ENCODE results near the gene B3GALT6. TPM values are rescaled to one million over a fixed set of nuclear protein-coding genes. Genes with fewer than 3 reads are reported as not detected.
"Not testable (repeated sequence)": the region's sequence is repeated elsewhere in the genome, so short reads cannot be mapped to it uniquely, and the experiment has no call there.

The B3GALT6 gene
- polyA plus RNA-seq (2013, experiment 1 of 2; ENCODE audit: insufficient read length) = 23.1 TPM
- 24.1 TPM for polyA plus RNA-seq (2013, experiment 2 of 2; ENCODE audit: insufficient read length)

DNA sequence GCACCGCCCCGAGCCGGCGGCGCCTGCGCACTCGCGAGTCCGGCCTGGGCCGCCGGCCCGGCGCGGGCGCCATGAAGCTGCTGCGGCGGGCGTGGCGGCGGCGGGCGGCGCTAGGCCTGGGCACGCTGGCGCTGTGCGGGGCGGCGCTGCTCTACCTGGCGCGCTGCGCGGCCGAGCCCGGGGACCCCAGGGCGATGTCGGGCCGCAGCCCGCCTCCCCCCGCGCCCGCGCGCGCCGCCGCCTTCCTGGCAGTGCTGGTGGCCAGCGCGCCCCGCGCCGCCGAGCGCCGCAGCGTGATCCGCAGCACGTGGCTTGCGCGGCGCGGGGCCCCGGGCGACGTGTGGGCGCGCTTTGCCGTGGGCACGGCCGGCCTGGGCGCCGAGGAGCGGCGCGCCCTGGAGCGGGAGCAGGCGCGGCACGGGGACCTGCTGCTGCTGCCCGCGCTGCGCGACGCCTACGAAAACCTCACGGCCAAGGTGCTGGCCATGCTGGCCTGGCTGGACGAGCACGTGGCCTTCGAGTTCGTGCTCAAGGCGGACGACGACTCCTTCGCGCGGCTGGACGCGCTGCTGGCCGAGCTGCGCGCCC lies at the start of gene B3GALT6:
Gene B3GALT6 (plus strand): TSS at position 30 of the 588 bp plus-strand sequence. CDS start 42 bp downstream, at position 72.
- DNase-seq = no peak

DNA sequence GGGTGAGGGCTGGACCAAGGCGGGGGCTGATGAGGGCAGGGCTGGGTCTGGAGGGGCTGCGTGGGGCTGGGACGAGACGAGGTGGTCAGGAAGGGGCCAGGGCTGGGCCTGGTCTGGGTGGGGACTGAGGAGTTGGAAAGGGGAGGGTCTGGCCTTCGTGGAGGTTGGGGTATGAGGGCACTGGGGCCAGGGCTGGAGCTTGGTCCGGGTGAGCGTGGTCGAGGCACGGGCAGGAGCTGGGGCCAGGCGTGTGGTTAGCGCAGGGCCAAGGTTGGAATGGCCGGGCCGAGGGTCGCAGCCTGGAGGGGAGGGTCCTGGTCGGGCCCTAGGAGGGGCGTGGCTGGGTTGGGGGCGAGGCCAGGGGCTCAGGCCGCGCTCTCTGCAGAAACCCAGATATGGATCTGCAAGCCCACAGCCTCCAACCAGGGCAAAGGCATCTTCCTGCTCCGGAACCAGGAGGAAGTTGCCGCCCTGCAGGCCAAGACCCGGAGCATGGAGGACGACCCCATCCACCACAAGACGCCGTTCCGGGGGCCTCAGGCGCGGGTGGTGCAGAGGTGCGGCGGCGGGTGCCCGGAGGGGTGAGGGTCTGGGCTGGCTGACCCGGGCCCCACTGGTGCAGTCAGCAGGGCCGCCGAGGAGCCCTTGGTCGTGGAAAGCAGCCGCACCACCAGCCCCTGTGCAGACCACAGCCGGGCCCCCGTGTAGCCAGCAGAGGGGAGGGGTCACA lies 49.4 kb upstream of the B3GALT6 start:
- no peak for DNase-seq

DNA sequence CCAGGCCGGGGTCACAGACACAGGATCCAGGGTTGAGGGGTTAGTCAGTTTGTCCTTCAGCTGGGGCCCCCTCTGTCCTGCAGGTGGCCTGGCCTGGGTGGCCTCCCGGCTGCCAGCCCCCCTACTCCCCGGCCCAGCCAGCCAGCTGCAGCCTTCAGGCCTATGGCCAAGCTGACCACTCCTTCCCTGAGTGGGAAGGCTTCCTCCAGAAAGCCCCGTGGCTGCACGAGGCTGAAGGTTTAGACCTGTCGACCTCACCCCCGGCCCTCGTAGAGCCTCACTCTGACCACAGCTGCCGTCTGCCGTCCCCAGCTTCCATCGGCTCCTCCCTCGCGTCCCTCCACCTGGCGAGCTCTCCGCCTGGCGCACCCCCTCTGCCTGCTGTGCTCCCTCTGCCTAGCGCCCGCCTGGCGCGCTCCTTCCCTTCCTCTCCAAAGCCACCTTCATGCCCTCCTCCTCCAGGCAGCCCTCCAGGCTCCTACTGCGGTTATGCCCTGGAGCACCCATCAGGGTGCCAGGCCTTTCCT lies 48.8 kb upstream of the B3GALT6 start:
- no peak for DNase-seq

DNA sequence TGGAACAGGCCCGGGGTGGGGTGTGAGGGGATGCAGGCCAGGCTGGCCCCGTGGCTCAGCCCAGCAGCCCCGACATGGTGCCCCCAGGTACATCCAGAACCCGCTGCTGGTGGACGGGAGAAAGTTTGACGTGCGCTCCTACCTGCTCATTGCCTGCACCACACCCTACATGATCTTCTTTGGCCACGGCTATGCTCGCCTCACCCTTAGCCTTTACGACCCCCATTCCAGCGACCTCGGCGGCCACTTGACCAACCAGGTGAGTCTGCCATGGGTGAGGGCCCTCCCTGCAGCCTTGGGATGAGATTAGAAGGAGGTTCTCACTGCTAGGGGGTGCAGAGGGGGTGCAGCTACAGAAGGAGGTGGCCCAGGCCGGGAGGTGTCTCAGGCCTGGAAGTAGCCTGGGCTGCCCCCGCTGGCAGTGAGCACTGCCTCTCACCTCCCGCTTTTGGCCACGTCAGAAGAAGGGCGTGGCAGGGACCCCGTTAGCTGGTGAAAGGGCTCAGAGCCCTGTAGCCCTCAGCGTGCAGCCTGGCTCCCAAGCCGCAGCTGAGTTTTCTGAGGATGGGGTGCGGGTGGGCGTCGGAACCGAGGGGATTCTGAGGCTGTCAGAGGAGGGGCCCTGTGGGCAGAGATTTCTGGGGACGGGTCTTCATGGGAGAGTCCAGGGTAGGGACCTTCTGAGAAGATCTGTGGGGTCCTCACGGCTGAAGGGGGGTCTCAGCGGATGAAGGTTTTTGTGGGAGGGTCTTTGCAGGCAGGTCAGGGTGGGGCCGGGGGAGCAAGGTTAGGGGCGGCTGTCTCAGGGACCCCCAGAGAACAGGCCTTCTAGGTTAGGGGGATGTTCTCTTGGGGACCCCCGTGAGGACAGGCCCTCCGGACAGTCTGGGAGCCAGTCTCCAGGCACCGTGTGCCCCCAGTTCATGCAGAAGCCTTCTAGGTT lies 47.9 kb upstream of the B3GALT6 start:
- DNase-seq = no peak

DNA sequence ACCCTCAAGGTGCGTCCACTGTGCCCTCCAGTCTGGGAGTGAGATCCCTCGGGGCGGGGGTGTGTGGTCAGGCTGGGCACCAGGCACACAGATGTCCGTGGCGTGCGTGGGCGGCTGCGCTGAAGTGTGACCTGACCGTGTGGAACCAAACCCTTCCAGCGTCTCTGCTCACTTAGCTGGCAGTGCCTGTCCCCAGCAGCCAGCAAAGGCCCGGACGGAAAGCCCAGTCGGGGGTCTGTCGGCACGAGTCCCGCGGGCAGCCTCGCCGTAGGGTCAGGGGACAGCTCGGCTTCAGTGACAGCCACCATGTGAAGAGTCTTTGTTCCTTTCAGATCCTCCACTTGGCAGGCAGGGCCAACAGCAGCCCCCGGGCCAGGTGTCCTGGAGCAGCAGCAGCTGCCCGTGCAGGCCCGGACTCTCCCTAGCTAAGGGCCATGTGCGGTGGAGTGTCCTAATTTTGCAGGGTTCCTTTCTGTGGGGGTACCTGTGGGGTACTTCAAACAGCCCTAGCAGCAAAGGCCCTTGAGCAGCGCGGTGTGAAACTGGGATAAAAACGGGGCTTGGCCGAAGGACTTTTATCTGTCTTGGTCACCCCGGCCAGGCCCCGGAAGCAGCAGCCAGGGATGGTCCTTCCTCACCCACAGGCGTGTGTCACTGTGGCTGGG lies 46.8 kb upstream of the B3GALT6 start:
- DNase-seq = no peak

DNA sequence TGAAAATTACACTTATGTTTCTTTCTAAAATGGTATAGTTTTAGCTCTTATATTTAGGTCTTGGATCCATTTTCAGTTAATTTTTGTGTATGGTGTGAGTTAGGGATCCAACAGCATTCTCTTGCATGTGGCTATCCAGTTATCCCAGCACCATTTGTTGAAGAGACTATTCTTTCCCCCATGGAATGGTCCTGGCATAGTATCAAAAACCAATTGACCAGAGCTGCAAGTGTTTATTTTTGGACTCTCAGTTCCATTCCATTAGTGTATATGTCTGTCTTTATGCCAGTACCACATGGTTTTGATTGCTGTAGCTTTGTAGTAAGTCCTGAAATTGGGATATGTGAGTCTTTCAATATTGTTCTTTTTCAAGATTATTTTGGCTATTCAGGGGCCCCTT lies 44.1 kb upstream of the B3GALT6 start:
- peak; percentile 50 for DNase-seq

DNA sequence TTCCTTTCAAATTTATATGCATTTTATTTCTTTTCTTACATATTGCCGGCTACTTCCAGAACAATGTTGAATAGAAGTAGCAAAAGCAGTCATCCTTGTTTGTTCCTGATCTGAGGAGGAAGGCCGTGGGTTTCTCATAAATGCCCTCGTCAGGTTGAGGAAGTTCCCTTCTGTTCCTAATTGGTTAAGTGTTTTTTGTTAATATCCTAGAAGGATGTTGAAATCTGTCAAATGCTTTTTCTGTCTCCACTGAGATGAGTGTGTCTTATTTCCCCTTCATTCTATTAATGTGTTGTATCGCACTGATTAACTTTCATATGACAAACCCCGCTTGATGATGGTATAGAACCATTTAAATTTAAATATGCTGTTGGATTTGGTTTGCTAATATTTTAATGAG lies 42.9 kb upstream of the B3GALT6 start:
- DNase-seq = no peak

DNA sequence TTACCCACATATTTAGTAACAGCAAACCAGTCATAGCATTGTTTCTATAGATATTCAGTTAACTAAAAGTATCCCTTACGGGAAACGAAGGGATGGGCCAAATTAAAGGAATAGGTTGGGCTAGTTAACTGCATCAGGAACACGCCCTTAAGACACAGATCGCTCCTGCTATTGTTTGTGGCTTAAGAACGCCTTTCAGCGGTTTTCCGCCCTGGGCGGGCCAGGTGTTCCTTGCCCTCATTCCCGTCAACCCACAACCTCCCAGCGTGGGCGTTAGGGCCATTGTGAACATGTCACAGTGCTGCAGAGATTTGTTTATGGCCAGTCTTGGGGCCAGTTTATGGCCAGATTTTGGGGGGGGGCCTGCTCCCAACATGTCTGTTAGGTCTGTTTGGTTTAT lies 40.3 kb upstream of the B3GALT6 start:
- no peak for DNase-seq

DNA sequence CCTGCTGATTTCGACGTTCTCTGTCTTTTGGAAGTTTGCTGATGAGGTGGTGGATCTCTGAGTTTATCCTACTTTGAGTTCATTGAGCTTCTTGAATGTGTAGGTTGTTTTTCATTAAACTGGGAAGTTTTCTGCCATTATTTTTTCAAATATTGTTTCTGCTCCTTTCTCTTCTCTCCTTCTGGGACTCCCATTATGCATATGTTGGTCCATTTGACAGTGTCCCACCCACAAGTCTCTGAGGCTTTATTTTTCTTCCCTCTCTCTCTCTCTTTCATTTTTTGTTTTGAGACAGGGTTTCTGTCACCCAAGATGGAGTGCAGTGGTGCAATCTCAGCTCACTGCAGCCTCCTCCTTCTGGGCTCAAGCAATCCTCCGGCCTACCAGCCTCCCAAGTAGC lies 37.3 kb upstream of the B3GALT6 start:
- DNase-seq = no peak

DNA sequence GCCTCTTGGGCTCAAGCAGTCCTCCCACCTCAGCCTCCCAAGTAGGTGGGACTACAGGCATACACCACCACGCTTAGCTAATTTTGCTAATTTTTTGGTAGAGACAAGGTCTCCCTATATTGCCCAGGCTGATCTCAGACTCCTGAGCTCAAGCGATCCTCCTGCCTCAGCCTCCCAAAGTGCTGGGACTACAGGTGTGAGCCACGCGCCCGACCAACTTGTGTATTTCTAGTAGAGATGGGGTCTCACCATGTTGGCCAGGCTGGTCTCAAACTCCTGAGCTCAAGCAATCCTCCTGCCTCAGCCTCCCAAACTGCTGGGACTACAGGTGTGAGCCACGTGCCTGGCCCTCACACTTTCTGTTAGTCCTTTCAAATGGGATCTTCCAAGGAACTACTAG lies 36.3 kb upstream of the B3GALT6 start:
- not testable (repeated sequence) for DNase-seq

DNA sequence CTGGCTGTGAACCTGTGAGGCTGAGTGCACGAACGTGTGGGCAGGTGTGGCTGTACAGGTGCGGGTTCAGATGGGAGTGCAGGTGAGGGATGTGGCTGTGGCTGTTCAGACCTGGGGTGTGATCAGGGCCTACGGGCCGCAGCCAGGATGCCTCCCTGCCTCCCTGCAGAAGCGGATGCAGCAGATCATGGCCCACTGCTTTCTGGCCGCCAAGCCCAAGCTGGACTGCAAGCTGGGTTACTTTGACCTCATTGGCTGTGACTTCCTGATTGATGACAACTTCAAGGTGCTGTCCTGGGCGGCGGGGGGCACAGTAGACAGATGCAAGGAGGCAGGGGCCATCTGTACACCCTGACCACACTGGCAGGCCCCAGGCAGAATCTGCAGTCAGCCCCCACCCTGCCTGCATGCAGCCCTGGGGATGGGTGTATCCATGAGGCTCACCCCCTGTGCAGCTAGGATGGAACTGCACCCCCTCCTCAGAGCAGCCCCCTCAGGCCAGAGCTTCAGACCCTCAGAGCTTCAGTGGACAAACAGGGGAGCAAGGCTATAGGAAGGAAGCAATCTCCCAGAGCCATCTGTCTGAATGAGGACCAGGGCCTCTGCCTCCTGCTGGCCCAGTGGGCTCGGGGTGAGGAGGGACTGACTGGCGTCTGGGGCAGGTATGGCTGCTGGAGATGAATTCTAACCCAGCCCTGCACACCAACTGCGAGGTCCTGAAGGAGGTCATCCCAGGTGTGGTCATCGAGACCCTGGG lies 35.4 kb upstream of the B3GALT6 start:
- DNase-seq = no peak

DNA sequence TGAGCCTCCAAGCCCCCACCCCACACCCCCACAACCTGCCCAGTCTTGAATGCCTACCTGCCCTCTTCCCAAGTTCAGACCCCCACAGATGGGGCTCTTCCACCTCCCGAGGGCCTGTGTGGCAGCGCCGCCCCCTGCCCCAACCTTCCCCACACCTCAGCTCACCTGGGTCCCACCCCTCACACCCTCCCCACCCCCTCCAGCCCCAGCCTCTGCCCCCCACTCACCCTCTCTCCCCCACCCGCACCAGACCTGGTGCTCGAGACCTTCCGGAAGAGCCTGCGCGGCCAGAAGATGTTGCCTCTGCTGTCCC lies 34.9 kb upstream of the B3GALT6 start:
- DNase-seq = no peak

DNA sequence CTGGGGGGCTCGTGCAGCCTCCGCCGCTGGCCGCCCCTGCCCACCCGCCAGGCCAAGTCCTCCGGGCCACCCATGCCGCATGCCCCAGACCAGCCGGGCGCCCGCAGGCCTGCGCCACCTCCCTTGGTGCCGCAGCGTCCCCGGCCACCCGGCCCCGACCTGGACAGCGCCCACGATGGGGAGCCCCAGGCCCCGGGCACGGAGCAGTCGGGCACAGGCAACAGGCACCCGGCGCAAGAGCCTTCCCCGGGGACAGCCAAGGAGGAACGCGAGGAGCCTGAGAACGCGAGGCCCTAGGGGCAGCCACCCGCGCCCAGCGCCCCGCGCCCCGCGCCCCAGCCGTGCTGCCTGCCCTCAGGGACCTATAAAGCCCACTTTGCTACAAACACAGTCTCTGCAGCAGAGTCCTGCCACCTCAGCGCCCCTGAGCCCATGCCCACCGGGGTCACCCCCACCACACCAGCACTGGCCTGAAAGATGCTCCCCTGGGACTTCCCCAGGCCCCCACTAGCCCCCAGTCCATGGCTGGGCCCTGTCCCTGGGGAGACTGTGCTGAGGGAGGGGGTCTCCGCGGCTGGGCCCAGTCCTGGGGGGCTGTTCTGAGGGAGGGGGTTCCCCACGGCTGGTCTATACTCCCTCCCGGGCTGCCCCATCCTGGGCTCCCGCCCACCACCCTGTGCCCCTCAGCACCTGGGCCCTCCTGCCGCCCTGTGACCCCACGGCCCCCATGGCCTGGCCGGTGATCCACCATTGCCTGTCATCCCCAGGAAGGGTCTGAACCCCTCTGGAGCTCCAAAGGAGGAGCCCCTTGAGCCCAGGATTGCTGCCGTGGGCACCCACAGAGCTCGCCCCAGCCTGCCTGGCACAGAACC lies 34.2 kb upstream of the B3GALT6 start:
- DNase-seq = no peak

DNA sequence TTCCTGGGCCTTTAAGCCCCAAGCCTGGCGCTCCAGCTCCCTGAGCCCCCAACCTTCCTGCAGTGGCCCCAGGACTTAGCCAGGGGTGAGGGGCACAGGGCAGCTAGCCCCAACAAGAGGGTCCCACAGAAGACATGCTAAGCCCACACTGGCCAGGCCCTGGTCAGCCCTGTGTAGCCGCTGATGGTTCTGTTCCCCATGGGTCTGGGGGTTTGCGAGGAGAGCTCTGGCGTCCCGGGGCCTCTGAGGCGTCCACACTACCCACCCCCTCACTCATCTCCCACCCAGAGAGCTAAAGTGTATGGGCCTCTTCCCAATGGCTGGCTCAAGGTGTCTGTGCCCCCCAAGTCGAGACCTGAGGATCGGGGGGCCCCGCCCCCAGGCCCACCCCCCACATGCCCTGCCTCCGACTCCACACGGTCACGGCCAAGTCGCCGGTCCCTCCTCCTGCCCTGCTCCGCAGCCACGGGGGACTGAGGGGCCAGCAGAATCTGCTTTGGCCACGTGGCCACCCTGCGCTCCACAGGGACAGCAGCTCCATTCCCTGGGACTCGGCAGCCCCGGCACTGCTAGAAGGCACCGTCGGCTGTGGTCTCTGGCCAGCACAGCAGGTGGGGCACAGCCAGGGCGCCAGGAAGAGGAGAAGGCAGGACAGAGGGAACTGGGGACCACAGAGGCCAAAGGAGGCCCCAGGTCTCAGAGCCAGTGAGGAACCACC lies 33.5 kb upstream of the B3GALT6 start:
- DNase-seq = no peak

DNA sequence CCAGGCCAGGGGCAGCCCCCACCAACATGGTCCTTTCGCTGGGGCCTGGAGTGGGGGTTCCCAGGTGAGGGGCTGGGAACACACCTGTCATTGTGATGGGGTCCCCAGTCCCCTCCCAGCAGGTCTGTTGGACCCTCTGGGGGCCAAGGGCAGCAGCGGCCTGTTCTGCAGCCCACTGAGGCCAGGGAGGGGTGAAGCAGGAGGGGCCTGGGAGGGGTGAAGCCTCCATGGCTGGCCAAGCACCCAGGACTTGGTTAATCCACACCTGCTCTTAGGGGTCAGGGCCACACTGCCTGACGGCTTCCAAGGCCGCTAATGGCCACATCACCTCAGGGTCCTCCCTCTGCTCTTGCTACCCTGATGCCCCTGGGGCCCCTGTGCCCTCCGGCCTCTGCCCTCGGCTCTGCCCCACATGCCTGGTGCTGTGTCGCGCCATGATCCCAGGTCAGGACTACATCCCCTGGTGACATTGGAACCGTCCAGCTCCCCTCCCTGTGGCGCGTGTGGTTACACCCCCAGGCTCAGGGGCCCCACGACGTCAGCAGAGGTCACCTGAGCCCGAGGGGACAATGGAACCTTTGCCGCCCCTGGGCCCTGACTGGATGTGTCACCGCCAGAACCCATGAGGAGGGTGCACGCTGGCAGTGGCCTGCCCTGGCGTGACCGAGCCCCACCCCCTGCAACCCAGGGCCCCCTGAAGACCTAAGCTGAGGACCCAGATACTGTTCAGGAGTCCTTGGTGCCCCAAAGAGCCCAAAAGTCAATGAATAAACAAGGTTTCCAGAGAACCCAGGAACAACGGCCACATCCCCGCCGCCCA lies 32.7 kb upstream of the B3GALT6 start:
- DNase-seq = no peak

DNA sequence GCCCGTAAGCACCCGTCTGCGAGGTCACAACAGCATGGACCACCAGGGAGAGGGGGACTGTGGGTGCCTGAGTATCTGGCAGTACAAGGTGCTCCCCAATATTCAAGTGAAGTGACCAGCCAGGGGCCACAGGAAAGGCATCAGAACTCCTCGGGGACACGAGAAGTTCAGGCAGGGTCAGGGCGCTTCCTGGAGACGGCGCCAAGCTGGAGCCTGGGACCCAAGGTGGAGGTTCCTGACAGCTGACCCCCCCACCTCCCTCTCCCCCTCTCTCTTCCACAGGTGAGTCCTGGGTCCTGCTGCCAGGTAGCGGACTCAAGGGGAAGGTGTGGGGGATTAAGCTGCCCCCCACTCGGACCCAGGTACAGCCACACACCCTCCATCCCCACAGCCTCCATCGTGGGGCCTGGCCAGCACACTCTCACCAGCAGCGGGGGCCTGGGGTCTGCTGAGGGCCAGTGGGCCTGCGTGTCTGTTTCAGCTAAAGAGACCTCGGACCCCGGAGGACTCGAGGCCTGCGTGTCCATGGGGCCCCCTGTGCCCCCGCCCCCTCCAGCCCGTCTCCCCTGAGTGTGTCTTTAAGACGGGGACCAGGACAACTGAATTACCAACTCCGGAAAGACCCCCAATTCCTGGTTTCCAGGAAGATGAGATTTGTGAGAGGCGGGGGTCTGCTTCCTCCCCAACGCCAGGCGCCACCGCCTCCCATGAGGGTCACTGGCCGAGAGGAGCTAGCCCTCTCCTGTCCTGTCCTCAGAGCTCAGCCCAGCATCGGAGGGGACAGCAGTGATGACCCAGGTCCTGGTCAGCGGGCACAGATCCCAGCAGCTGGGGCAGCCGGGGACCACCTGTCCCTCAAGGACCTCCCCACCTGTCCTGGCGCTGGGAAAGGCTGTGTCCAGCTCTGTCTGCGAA lies 31.8 kb upstream of the B3GALT6 start:
- DNase-seq = no peak

DNA sequence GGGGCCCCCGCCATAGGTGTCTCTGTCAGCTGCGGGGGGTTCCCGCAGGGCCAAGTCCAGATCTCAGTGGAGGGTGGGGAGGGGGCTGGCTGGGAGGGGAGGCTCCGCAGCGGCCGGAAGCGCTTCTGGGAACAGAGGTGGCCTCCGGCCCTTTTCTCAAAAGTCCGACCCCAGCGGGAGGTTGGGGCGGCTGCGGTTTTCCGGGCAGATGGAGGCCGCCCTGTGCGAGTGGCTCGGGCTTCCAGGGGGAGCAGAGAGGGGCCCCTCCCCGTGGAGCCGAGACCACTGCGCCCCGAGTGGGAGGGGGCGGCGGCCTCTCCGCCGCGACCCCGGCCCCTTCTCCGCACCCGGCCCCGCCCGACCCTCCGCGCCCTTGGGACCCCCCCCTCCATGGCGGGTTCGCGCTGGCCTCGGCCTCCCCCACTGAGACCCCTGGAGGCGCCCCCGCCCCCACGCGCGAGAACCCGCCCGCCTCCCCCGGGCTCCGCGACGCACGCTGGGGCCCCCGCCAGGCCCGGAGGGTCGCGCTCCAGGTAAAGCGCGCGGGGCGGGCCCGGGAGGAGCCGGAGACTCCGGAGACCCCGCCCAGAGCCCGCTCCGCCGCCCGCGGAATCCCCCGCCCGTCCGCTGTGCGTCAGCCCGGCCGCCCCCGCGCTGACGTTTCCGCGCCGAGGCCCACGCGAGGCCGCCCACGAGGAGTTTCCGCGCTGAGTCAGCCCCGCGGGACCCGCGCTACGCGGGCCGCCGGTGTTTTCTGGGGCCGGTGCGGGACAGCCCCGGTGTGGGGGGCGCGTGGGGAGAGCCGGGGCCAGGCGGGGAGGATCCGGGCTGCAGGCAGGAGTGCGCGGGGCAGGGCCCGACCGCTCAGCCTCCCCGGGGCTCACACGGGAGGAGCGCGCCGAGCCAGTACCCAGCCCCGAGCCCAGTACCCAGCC lies 30.9 kb upstream of the B3GALT6 start:
- peak; percentile 18 for DNase-seq

Data from fibroblast of skin of scalp (primary cell).